GM18870 (cell line): Measurements from ENCODE around the gene LIMK2.

Source experiments
- ATAC-seq: cut with Tn5 transposase; IDR thresholded peaks from one replicate; pipeline ENCODE4 v1.9.1; 2021; ENCODE audit warnings: moderate library complexity; ENCODE audit not compliant: unreplicated experiment

The LIMK2 gene

GRCh38 chr22:31327806-31328543 is 115.9 kb downstream of the LIMK2 start:
- no peak for ATAC-seq

- no peak for ATAC-seq
These were observed 116.5 kb downstream of the LIMK2 start for GRCh38 chr22:31328544-31328960.

- no peak for ATAC-seq
These were observed 116.9 kb downstream of the LIMK2 start for GRCh38 chr22:31329029-31329428.
